HG02852 (cell line): Measurements from ENCODE around the gene RNF217.

ENCODE experiments used
- ATAC-seq: cut with Tn5 transposase; IDR thresholded peaks from one replicate; pipeline ENCODE4 v1.9.1; 2021; ENCODE audit warnings: mild to moderate bottlenecking, moderate library complexity; ENCODE audit not compliant: unreplicated experiment

The RNF217 gene

DNA sequence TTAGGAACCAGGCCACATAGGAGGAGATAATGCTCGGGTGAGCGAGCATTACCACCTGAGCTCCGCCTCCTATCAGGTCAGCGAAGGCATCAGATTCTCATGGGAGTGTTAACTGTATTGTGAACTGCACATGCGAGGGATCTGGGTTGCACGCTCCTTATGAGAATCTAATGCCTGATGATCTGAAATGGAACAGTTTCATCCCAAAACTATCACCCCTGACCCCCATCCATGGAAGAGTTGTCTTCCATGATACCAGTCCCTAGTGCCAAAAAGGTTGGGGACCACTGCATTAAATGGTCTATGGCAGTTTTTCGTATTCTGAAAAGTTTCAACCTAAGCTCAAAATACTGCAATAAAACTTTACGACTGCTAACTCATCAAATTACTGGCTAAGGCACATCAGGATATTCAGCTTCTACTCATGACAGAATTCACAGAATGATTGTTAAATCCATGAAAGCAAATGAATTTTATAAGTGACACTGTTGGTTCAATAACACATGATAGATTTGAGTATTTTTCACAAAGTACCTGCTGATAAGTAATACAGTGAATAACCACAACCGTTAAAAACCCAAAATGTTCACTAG, 25.9 kb downstream of the RNF217 start:
- ATAC-seq = no peak

DNA sequence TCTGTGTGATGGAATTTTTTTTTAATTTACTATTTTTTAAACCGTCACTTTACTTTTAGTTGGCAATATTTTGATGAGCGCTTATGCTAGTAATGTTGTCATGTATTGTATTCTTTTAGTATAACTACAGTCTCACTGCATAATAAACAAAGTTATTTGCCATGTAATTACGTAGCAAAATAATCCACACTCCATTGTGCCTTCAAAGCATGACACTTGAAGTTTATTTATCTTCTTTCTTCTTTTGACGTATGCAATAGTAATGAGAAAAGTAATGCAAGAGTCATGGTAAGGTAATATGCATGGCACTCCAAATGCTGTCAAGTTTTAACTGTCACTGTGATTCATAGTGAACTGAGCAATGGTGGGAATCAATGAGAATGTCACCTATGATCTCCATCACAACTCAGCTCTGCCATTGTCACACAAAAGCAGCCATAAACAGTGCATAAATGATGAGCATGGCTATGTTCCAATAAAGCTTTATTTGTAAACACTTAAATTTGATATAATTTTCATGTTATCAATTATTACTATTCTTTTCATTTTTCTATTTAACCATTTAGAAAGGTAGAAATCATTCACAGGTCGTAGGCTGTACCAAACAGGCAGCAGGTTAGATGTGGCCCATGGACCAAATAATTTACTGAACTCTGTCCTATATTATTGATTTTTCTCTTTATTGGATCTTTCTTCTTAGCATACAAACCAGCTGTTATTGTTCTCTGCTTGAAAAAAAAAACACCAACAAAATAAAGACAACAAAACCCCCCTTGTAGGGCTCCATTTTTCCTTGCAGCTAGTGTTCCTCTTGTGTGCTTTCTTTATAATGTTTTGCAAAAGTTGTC, 27.1 kb downstream of the RNF217 start:
- ATAC-seq = no peak

DNA sequence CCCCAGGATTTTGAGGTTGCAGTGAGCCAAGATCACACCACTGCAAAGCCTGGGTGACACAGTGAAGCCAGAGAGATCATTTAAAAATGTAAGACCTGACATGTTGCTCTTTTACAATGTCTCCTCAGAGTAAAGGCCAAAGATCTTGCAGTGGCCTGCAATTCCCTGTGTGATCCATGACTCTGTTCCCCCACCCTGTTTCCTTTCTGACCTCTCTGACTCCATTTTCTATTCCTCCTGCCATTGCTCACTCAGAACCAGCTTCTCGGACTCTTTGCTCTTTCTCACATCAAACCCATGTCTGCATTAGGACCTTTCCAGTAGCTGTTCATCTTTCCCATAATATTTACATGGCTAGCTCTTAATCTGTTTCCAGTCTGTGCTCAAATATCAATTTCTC, 28.8 kb downstream of the RNF217 start:
- ATAC-seq = no peak

DNA sequence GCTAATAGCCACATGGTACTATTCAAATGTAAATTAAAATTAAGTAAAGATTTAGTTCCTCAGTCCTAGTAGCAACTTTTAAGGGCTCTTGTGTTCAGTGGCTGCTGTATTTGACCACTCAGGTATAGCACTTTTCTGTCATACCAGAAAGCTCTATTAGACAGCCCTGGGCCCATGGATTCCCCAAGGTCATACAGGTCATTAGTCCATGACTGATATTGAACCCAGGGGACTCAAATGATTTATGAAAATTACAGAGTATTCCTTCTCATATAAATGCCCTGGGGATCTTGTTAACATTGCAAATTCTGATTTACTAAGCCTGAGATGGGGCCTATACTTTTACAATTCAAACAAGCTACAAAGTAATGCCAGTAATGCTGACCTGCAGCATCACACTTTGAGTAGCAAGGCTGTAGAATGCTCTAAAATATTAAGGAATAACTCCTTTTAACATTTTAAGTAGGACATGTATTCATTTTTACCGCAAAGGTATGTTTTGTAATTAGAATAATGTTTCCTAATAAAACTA, 29.6 kb downstream of the RNF217 start:
- ATAC-seq = no peak

DNA sequence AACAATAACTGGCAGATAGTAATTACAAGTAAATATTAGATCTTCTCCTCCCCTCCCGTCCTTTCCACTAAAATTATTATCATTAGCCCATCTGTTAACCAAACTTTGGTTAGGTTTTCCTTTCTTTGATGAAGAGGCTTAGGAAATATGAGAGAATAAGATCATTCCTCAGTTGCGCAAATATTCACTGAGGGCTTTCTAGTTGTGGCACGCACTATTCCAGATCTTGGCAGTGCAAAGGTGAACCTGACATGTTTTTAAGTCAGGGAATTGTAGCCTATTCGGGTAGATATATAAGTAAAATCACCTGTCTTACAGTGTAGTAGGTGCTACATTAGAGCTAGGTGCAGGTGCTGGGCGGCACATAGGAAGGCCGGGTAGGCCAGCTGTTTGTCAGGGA, 31.1 kb downstream of the RNF217 start:
- no peak for ATAC-seq

DNA sequence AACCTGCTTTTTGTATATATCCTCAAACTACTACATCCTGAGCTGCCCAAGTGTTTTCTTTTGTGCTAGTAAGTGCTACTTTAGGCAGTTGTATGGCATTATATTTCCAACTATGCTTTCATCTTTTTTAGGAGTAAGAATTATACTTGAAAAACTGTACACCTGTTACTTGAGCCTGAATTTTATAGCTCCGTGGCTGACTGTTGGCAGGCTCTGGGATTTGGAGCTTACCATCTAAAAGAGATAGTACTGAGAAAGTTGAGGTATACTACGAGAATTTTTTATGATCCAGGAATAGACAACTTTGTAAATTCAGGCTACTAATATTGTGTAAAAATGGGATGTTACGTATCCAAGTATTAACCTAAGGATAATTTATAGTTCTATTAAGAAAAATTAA, 32.4 kb downstream of the RNF217 start:
- no peak for ATAC-seq

DNA sequence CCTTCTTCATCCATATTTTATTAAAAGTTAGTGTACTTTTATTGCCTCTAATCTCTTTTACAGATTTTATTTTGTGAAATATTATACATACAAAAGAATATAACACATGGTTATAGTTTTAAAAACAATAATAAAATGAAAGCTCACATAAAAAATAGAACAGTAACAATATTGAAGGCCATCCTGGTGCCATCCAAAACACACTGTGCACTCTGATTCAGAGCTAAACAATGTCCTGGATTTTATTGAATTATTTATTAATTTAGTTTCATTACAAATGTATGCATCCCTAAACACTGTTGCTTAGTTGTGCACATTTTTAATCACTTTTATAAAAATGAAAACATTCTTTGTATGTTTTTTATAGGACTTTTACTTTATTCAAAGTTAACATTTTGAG, 32.9 kb downstream of the RNF217 start:
- no peak for ATAC-seq

DNA sequence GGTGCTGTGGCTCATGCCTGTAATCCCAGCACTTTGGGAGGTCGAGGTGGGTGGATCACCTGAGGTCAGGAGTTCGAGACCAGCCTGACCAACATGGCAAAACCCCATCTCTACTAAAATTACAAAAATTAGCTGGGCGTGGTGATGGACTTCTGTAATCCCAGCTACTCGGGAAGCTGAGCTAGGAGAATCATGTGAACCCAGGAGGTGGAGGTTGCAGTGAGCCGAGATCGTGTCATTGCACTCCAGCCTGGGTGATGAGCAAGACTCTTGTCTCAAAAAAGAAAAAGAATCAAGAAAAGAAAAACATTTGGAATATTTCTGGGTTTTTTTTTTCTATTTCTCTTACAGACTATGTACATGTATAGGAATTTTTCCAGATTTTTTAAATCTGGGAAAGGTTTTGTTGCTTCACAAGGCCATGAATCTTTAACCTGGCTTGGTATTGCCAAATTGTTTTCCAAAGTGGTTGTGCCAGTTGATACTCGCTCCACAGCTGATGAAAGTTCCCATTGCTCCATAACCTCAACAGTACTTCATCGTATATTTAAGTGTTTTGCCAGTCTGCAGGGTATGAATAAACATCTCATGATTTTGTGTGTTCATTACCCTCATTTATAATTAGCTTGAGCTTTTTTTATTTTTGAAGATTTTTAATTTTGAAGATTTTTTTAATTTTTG, 33.5 kb downstream of the RNF217 start:
- no peak for ATAC-seq

DNA sequence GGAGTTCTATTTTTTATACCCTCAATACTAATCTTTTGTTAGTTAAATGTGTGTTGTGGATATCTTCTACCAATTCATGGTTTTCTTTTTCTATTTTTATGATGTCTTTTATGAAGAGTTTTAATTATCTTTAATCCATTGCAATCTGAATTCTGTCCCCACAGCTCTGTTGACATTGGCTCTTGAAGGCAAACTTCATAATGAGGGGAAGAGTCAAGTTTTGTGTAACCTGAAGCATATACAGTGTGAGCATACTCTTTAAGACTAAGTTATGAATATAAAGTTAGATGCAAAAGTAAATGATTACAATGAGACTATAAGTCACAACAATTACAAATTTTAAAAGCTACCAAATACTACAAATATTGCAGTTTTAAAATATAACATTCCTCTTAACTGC, 34.2 kb downstream of the RNF217 start:
- no peak for ATAC-seq

DNA sequence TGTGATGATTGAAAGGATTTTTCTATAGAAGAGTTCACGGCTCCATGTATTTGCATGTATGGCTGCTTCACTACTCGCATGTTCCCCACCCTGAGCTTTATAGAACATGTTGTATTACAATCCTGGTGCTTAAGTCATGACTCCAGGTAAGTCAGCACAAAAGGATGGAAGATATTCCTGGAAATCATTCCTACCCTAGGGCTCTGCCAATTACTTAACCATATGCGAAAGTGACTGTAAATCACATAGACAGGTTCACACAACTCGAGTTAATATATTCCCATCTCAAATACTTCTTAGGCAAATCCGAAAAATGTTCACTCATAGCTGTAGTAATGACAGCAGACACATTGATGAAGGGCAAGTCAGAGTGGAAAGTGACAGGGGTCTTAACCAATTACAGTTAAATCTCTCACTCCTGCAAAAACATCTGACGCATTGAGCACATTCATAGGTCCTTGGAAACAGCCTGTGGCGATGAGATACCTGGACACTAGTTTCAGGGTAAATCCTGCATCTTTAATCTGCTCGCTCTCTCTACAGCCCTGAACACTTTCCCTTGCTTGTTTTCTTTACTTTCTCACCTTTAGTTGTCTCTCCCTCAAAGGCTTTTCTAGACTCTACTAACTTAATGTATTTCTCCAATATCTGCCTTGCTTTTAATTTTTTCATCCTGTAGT, 35.1 kb downstream of the RNF217 start:
- ATAC-seq = no peak

DNA sequence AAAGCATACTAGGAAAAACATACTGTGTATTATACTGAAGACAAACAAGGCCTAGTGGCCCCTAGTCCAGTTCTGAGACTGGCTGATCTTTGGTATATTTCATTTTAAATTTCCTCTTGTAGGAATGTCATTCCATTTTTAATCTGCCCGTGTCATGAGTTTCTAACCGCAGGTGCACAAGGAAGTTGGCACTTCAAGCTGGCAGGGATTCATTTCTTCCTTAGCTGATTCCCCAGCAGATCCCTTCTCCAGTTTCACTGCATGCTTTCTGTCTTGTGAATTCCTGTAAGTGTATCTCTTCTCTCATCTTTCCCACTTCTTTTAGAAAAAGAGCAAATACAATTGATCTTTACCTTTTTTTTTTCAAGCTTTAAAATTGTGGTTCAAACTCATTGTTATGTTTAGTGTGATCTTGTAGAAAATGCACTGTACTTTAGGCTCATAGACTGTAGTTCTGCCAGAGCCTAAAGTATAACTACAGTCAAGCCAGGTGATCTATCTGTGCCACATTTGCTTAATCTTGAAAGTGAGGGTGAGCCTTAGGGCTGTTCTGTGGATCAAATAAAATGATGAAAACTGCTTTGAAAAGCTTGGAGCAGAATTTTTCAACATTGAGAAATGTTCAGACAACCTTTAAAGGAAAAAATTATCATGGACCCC, 37.0 kb downstream of the RNF217 start:
- no peak for ATAC-seq

DNA sequence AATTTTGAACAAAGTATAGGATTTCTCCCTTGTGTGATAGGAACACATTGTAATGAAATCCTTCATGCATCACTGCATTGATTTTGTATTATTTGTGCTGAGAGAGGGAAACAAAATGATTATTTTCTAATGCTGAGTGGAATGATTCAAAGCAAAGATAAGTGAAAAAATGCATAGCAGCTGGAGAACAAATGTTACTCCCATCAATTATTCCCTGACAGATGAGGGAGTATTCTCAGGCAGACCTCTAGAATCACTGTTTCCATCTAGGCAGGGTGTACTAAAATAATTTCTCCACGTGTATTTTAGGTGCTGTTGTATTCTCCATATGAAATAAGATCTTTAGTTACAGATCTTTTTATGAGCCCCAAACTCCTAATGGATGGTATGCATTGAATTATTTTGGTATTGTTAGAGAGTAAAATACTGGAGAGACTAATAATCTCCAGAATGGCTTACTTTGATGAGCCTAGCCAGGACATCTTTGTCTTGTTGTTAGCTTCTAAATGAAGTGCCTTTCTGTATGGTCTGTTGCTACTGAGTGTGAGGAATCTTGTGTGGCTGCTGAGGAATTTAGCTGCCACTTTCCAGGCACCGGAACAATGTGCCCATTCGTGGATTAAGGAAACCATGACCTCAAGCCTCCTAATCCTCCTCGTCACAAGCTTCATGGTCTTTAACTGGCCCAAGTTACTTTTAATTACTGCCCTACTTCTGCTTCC, 39.6 kb downstream of the RNF217 start:
- ATAC-seq = no peak

DNA sequence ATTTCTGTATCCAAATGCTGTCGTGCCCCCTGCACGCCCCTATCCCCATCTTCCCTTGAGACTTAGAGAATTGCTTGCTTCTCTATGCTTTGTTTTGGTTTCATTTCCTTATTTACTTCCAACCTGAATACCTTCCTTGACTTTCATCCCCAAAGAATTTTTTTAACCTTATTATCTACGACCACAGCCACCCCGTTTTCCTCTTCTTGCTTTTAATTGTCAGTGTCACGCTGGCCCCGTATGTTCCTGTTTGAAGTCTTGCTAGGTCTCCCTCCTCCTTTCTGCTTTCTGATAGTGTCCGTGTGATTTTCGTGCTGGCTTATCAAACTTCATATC, 40.1 kb downstream of the RNF217 start:
- no peak for ATAC-seq

DNA sequence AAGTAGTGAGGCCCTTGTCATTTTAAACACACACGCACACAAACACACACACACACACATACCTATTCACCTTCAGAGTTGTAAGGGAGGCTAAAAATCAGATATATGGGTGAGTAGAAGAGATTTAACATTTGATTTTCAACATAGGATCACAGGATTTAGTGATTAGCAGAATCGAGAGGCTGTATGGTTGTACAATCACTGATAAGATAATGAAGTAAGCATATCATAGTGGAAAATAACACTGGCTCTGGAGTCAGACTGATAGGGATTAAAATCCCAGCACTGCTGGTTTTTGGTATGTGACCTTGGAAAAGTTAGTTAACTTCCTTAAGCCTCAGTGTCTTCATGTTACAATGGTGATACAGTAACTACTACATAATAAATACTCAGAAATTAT, 40.8 kb downstream of the RNF217 start:
- no peak for ATAC-seq

DNA sequence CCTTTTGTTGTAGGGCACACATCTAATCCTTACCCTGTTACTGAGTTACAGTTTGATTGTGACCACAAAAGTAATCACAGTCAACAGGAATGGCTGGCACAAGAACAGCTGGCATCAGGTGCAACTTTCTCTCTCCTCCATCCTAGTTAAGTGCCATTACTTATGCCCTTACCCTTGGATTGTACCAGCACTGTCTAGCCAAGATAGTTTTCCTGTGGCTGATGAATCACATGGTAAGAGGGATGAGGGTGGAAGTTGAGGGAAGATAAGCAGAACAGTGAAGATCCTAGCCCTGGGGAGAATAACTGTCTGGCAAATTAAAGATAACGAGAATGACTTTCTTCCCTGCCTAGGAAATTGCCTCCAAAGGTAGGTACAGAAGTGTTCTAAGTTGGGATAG, 42.0 kb downstream of the RNF217 start:
- ATAC-seq = no peak

DNA sequence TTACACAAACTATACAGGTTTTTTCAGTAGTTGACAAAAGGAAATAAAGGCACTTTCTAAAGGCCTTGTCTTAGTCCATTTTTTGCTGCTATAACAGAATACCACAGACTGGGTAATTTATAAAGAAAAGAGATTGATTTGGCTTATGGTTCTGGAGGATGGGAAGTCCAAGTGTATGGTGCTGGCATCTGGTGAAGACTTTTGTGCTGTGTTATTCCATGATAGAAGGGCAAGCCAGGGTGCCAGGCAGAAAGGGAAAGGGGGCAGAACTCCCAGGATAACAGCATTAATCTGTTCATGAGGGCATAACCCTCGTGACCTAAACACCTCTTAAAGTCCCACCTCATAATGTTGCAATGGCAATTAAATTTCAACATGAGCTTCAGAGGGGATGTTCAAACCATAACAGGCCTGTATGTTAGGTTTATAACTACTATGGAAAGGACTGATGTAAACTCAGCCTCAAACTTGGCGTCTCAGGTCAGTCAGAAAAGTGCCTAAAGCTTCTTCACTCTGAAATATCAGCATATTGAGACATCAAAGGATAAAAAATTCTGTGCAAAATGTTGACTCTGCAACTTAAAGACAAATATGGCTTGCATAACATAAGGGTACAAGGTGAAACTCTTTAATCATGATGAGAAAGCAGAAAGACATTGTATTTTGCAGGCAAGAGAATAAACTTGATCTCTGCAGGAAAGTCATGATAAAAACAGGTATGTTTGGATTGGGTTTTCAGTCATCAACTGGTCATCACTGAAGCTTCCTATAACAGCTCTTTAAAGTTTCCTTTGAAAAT, 42.8 kb downstream of the RNF217 start:
- ATAC-seq = no peak

DNA sequence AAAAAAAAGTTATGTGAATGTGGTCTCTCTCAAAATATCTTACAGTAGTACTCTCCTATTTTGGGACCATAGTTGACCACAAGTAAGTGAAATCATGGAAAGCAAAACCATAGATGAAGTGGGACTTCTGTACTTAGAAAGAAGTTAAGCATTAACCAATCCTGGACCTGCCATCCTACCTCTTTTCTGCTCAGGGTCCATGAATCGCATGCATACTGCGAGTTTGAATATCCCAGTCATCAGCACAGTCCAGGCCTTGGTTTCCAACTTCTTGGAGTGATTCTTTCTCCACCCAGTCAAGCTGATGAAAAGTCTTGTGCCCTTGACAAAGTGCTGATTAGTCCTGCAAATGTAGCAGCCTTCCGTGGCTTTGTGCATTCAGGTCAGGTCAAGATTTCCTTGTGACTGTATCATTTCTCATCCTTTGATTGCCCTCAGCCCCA, 46.0 kb downstream of the RNF217 start:
- no peak for ATAC-seq

DNA sequence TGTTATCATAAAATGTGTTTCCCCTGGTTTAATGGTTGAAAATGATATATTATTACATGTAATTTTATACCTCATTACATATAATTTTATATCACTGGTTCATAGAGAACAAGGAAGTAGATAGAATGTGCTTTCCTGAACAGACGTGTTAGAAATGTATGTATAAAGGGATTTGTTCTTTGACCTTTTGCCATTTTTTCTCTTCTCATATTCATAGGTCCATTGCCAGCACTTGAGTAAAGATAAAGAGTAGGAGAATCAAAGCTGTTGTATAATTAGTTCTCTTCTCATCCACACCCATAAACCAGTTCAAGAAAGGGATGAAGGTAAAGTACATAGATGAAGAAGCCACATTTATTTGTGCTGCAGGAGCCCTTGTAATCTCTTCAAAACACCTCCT, 46.7 kb downstream of the RNF217 start:
- no peak for ATAC-seq

DNA sequence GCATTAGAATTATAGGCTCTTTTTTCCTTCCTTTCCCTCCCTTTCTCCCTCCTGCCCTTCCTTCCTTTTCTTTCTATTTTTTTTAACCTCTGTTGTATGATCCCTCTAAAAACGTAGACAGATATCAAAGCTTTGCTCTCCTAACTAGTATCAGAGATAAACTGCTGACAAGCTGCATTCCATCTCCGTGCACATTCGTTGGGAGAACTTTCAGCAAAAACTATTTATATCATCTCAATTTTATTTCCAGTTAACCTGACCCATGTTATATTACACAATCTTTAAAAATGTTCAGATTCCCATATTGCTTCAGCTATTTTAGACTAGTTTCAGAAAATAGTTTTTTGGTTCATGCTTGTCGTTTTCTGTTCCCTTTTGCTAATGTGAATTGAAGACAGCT, 47.3 kb downstream of the RNF217 start:
- ATAC-seq = no peak
